Measurements from ENCODE around the gene NOL7. TPM values are rescaled to one million over a fixed set of nuclear protein-coding genes. Genes with fewer than 3 reads are reported as not detected.

NOL7 gene
- total and polyA plus RNA-seq, 2 of the 13 experiments (the other 11 are each of a cell fraction or from before 2014, with no cell fraction given) = 37.8 to 186 TPM

GRCh38 chr6:13633343-13633742 lies 18.2 kb downstream of the NOL7 start:
- Histone ChIP-seq H3K4me2 (ENCODE audit: low read depth, low read length) (no peak overlapping the region), H3K9me3 (ENCODE audit: low read length) (no peaks in the 10 kb centered on the region), H3K36me3 (replicated peaks in 1 of 2; ENCODE audit: control insufficient read depth in 1 of 2, insufficient read depth in 2 of 2, low read length in 2 of 2) (peaks cover 6 to 45% of the 10 kb centered on the region in 2 experiments), H3K27me3 (ENCODE audit: control insufficient read depth in 1 of 2, insufficient read depth in 2 of 2, low read length in 2 of 2) (no peaks in the 10 kb centered on the region), H3K79me2 (ENCODE audit: insufficient read depth, low read length) (no peaks in the 10 kb centered on the region), H3K4me1 (ENCODE audit: insufficient read depth, low read length) (peaks cover 33% of the 10 kb centered on the region), H2AFZ (ENCODE audit: low read length) (no peak overlapping the region), H3K4me3 (replicated peaks in 1 of 3; ENCODE audit: insufficient read depth in 1 of 3, low read depth in 2 of 3, low read length in 3 of 3) (no peak overlapping the region), H3K9ac (ENCODE audit: insufficient read depth, low read depth, low read length) (no peak overlapping the region), H4K20me1 (ENCODE audit: insufficient read depth, low read length) (no peaks in the 10 kb centered on the region), H3K27ac (ENCODE audit: extremely low read length, insufficient read depth, low read length) (no peak overlapping the region)
- no peak for FAIRE-seq
- in situ Hi-C loops (cut with HindIII; ENCODE audit: extremely low pct_ligation_motif_present, low pct_unique_long_range_greater_than_20kb) = no loop called here
- no peak for ATAC-seq
- no TSS peak for BruUV-seq (replicated peaks)
- 96% methylated on average over 2 of the region's 2 CpGs for WGBS (ENCODE audit: low lambda C conversion rate)
- DNase-seq (ENCODE audit: low spot score) = no peak
- intact Hi-C loops (cut with micrococcal nuclease; ENCODE audit: unreplicated experiment) = no loop called here
- ChIA-PET POLR2A (no interaction called here), CTCF (ENCODE audit: low intra/inter-chr PET ratio, low total read pairs) (no interaction called here)
- peak; percentile 53; the same call in 1 of the 2 replicates for TF ChIP-seq KDM1A (CRISPR knock-in tag; IDR thresholded peaks at IDR 0.05)
- peak; percentile 47; the same call in 1 of the 2 replicates for TF ChIP-seq ATF7 (IDR thresholded peaks at IDR 0.05)
- TF ChIP-seq ATF7 (CRISPR knock-in tag; IDR thresholded peaks at IDR 0.05) = no peak
- no peak for TF ChIP-seq ZNF335 (CRISPR knock-in tag; IDR thresholded peaks at IDR 0.05)
- TF ChIP-seq ZNF468 (CRISPR knock-in tag; IDR thresholded peaks at IDR 0.05) = no peak
- no peak for TF ChIP-seq SRY (CRISPR knock-in tag; IDR thresholded peaks at IDR 0.05)
- TF ChIP-seq TAF15 (IDR thresholded peaks at IDR 0.05; ENCODE audit: low read depth, low read length, poor library complexity, severe bottlenecking) = no peak
- TF ChIP-seq ZNF646 (CRISPR knock-in tag; IDR thresholded peaks at IDR 0.05) = no peak
- no peak for TF ChIP-seq TFDP2 (CRISPR knock-in tag; IDR thresholded peaks at IDR 0.05)
- no peak for TF ChIP-seq AKAP8 (CRISPR knock-in tag; IDR thresholded peaks at IDR 0.05)
- no peak for TF ChIP-seq ZNF570 (CRISPR knock-in tag; IDR thresholded peaks at IDR 0.05; ENCODE audit: borderline replicate concordance)
- no peak for TF ChIP-seq ZNF709 (CRISPR knock-in tag; IDR thresholded peaks at IDR 0.05)
- no peak for TF ChIP-seq KAT8 (CRISPR knock-in tag; IDR thresholded peaks at IDR 0.05)
- no peak for TF ChIP-seq ZBED4 (CRISPR knock-in tag; IDR thresholded peaks at IDR 0.05; ENCODE audit: borderline replicate concordance)
